ENCODE data around the gene ARHGEF19.

Gene ARHGEF19

GRCh38 chr1:16204634-16205333 is 7.7 kb downstream of the ARHGEF19 start:
- Histone ChIP-seq H3K4me3 (ENCODE audit: low read depth, low read length) (no peak overlapping the region), H3K27ac (ENCODE audit: low read depth, low read length) (no peak overlapping the region), H2AK5ac (ENCODE audit: low read length) (no peak overlapping the region)

GRCh38 chr1:16204216-16204615 is 8.2 kb downstream of the ARHGEF19 start:
- Histone ChIP-seq H3K4ac (ENCODE audit: low read depth, low read length) (no peak overlapping the region), H3K4me2 (ENCODE audit: low read length) (no peak overlapping the region), H3K79me2 (ENCODE audit: control insufficient read depth, insufficient read depth, low read length, poor library complexity) (peaks cover 2% of the 10 kb centered on the region), H2AK5ac (ENCODE audit: low read length) (no peak overlapping the region), H3K27me3 (ENCODE audit: insufficient read depth, low read length) (no peaks in the 10 kb centered on the region), H3K23ac (ENCODE audit: low read length) (no peak overlapping the region), H2BK120ac (ENCODE audit: insufficient read depth, low read length, poor library complexity) (no peak overlapping the region), H4K91ac (ENCODE audit: low read depth, low read length) (no peak overlapping the region), H3K27ac (ENCODE audit: low read depth, low read length) (no peak overlapping the region), H3K18ac (ENCODE audit: low read length) (no peak overlapping the region), H2BK5ac (ENCODE audit: low read depth, low read length, poor library complexity) (no peak overlapping the region), H2AFZ (ENCODE audit: insufficient read depth, low read length, poor library complexity) (no peak overlapping the region), H4K8ac (ENCODE audit: low read depth, low read length) (no peak overlapping the region), H3K4me3 (ENCODE audit: low read depth, low read length) (no peak overlapping the region), H3K79me1 (ENCODE audit: low read length) (peaks cover 15% of the 10 kb centered on the region), H4K12ac (ENCODE audit: low read depth, low read length) (no peak overlapping the region), H3K36me3 (ENCODE audit: control insufficient read depth in 1 of 2, insufficient read depth in 2 of 2, low read length in 2 of 2) (peaks cover 23 to 27% of the 10 kb centered on the region in 2 experiments), H2BK12ac (ENCODE audit: low read length) (no peak overlapping the region), H3K9me3 (ENCODE audit: insufficient read depth, low read depth, low read length) (peaks cover 1% of the 10 kb centered on the region), H3K4me1 (ENCODE audit: control insufficient read depth in 1 of 2, insufficient read depth in 2 of 2, low read length in 2 of 2) (peaks cover 10 to 11% of the 10 kb centered on the region in 2 experiments), H3K9ac (ENCODE audit: low read length) (no peak overlapping the region), H3K14ac (ENCODE audit: low read length) (no peak overlapping the region)
- WGBS (ENCODE audit: extremely low coverage, insufficient coverage, insufficient read length), result no CpG with 5 or more reads among the region's 2 CpGs
- no peak for DNase-seq

More at GRCh38 chr1:16204634-16205333, 7.7 kb downstream of the ARHGEF19 start:
- no peak overlapping the region for H4K8ac ChIP-seq (ENCODE audit: low read depth, low read length)
- H3K4ac ChIP-seq (ENCODE audit: low read depth, low read length), result no peak overlapping the region
- peaks cover 1% of the 10 kb centered on the region for H3K9me3 ChIP-seq (ENCODE audit: insufficient read depth, low read depth, low read length)
- no peak for DNase-seq
- no peaks in the 10 kb centered on the region for H3K27me3 ChIP-seq (ENCODE audit: insufficient read depth, low read length)
- H3K4me2 ChIP-seq (ENCODE audit: low read length), result no peak overlapping the region
- H3K18ac ChIP-seq (ENCODE audit: low read length), result no peak overlapping the region
- peaks cover 10 to 11% of the 10 kb centered on the region in 2 experiments for H3K4me1 ChIP-seq (ENCODE audit: control insufficient read depth in 1 of 2, insufficient read depth in 2 of 2, low read length in 2 of 2)
- H2AFZ ChIP-seq (ENCODE audit: insufficient read depth, low read length, poor library complexity), result no peak overlapping the region
- H3K79me2 ChIP-seq (ENCODE audit: control insufficient read depth, insufficient read depth, low read length, poor library complexity), result peaks cover 2% of the 10 kb centered on the region
- no peak overlapping the region for H4K91ac ChIP-seq (ENCODE audit: low read depth, low read length)
- no peak overlapping the region for H3K23ac ChIP-seq (ENCODE audit: low read length)
- no peak overlapping the region for H3K9ac ChIP-seq (ENCODE audit: low read length)
- H2BK120ac ChIP-seq (ENCODE audit: insufficient read depth, low read length, poor library complexity), result no peak overlapping the region
- H2BK5ac ChIP-seq (ENCODE audit: low read depth, low read length, poor library complexity), result no peak overlapping the region
- no CpG with 5 or more reads among the region's 12 CpGs for WGBS (ENCODE audit: extremely low coverage, insufficient coverage, insufficient read length)
- peaks cover 15% of the 10 kb centered on the region for H3K79me1 ChIP-seq (ENCODE audit: low read length)
- peaks cover 22 to 26% of the 10 kb centered on the region in 2 experiments for H3K36me3 ChIP-seq (ENCODE audit: control insufficient read depth in 1 of 2, insufficient read depth in 2 of 2, low read length in 2 of 2)
- H4K12ac ChIP-seq (ENCODE audit: low read depth, low read length), result no peak overlapping the region
- no peak overlapping the region for H2BK12ac ChIP-seq (ENCODE audit: low read length)
- no peak overlapping the region for H3K14ac ChIP-seq (ENCODE audit: low read length)

- Histone ChIP-seq H2BK12ac (ENCODE audit: low read length) (no peak overlapping the region), H3K4me2 (ENCODE audit: low read length) (no peak overlapping the region), H3K27me3 (ENCODE audit: insufficient read depth, low read length) (no peaks in the 10 kb centered on the region), H2AFZ (ENCODE audit: insufficient read depth, low read length, poor library complexity) (no peak overlapping the region), H3K27ac (ENCODE audit: low read depth, low read length) (no peak overlapping the region), H2AK5ac (ENCODE audit: low read length) (no peak overlapping the region), H3K4ac (ENCODE audit: low read depth, low read length) (no peak overlapping the region), H3K23ac (ENCODE audit: low read length) (no peak overlapping the region), H3K36me3 (ENCODE audit: control insufficient read depth in 1 of 2, insufficient read depth in 2 of 2, low read length in 2 of 2) (peaks cover 29 to 32% of the 10 kb centered on the region in 2 experiments), H3K14ac (ENCODE audit: low read length) (no peak overlapping the region), H2BK5ac (ENCODE audit: low read depth, low read length, poor library complexity) (no peak overlapping the region), H3K4me1 (ENCODE audit: control insufficient read depth in 1 of 2, insufficient read depth in 2 of 2, low read length in 2 of 2) (peaks cover 10 to 11% of the 10 kb centered on the region in 2 experiments), H3K9ac (ENCODE audit: low read length) (no peak overlapping the region), H3K4me3 (ENCODE audit: low read depth, low read length) (no peak overlapping the region), H2BK120ac (ENCODE audit: insufficient read depth, low read length, poor library complexity) (no peak overlapping the region), H3K9me3 (ENCODE audit: insufficient read depth, low read depth, low read length) (peaks cover 1% of the 10 kb centered on the region), H4K12ac (ENCODE audit: low read depth, low read length) (no peak overlapping the region), H3K79me2 (ENCODE audit: control insufficient read depth, insufficient read depth, low read length, poor library complexity) (peaks cover 2% of the 10 kb centered on the region), H4K91ac (ENCODE audit: low read depth, low read length) (no peak overlapping the region), H4K8ac (ENCODE audit: low read depth, low read length) (no peak overlapping the region), H3K18ac (ENCODE audit: low read length) (no peak overlapping the region), H3K79me1 (ENCODE audit: low read length) (peaks cover 15% of the 10 kb centered on the region)
- WGBS (ENCODE audit: extremely low coverage, insufficient coverage, insufficient read length), result no CpG with 5 or more reads among the region's 3 CpGs
- DNase-seq, result no peak
Measured at GRCh38 chr1:16203550-16203949, 8.9 kb downstream of the ARHGEF19 start.

- Histone ChIP-seq H3K27ac (ENCODE audit: low read depth, low read length) (no peak overlapping the region), H3K4me1 (ENCODE audit: control insufficient read depth in 1 of 2, insufficient read depth in 2 of 2, low read length in 2 of 2) (peaks cover 9 to 11% of the 10 kb centered on the region in 2 experiments), H3K4ac (ENCODE audit: low read depth, low read length) (no peak overlapping the region), H3K23ac (ENCODE audit: low read length) (no peak overlapping the region), H3K27me3 (ENCODE audit: insufficient read depth, low read length) (no peaks in the 10 kb centered on the region), H4K91ac (ENCODE audit: low read depth, low read length) (no peak overlapping the region), H3K14ac (ENCODE audit: low read length) (no peak overlapping the region), H4K8ac (ENCODE audit: low read depth, low read length) (no peak overlapping the region), H3K18ac (ENCODE audit: low read length) (no peak overlapping the region), H3K79me1 (ENCODE audit: low read length) (peaks cover 14% of the 10 kb centered on the region), H3K4me3 (ENCODE audit: low read depth, low read length) (no peak overlapping the region), H2BK120ac (ENCODE audit: insufficient read depth, low read length, poor library complexity) (no peak overlapping the region), H3K9me3 (ENCODE audit: insufficient read depth, low read depth, low read length) (peaks cover 1% of the 10 kb centered on the region), H2AFZ (ENCODE audit: insufficient read depth, low read length, poor library complexity) (no peak overlapping the region), H3K79me2 (ENCODE audit: control insufficient read depth, insufficient read depth, low read length, poor library complexity) (peaks cover 2% of the 10 kb centered on the region), H4K12ac (ENCODE audit: low read depth, low read length) (no peak overlapping the region), H3K4me2 (ENCODE audit: low read length) (no peak overlapping the region), H3K36me3 (ENCODE audit: control insufficient read depth in 1 of 2, insufficient read depth in 2 of 2, low read length in 2 of 2) (peaks cover 36 to 40% of the 10 kb centered on the region in 2 experiments), H3K9ac (ENCODE audit: low read length) (no peak overlapping the region), H2BK12ac (ENCODE audit: low read length) (no peak overlapping the region), H2AK5ac (ENCODE audit: low read length) (no peak overlapping the region), H2BK5ac (ENCODE audit: low read depth, low read length, poor library complexity) (no peak overlapping the region)
- DNase-seq, result no peak
- no CpG with 5 or more reads among the region's 24 CpGs for WGBS (ENCODE audit: extremely low coverage, insufficient coverage, insufficient read length)
Measured at GRCh38 chr1:16202281-16203210, 9.9 kb downstream of the ARHGEF19 start.

All from trophoblast cell (in vitro differentiated cells and primary cell).